Stimulated activated memory B cell treated with anti-CD40 and anti-IgM and Interleukin-4, amounts not matched to agents 10 μg/mL and 1 μg/mL and 100 μg/mL, for 72 hours (primary cell): Measurements from ENCODE around the gene ARPC4.

Source experiments
- ATAC-seq: fragments of 150-1000 bp; cut with Tn5 transposase; 2 replicates; pipeline ENCODE4 v1.10.0; 2021
- H3K27ac Mint-ChIP-seq: one replicate; pipeline ENCODE4 v1.8.0; 2022; ENCODE audit warnings: mild to moderate bottlenecking, mixed read lengths
- H3K27me3 Mint-ChIP-seq: one replicate; pipeline ENCODE4 v1.8.0; 2022; ENCODE audit warnings: mixed read lengths
- H3K36me3 Mint-ChIP-seq: one replicate; pipeline ENCODE4 v1.8.0; 2022; ENCODE audit warnings: mixed read lengths
- H3K4me1 Mint-ChIP-seq: one replicate; pipeline ENCODE4 v1.8.0; 2022; ENCODE audit warnings: mixed read lengths
- H3K4me3 Mint-ChIP-seq: one replicate; pipeline ENCODE4 v1.8.0; 2022; ENCODE audit warnings: mild to moderate bottlenecking, moderate library complexity, mixed read lengths
- H3K9me3 Mint-ChIP-seq: one replicate; pipeline ENCODE4 v1.8.0; 2022; ENCODE audit warnings: mixed read lengths

ARPC4 gene

DNA sequence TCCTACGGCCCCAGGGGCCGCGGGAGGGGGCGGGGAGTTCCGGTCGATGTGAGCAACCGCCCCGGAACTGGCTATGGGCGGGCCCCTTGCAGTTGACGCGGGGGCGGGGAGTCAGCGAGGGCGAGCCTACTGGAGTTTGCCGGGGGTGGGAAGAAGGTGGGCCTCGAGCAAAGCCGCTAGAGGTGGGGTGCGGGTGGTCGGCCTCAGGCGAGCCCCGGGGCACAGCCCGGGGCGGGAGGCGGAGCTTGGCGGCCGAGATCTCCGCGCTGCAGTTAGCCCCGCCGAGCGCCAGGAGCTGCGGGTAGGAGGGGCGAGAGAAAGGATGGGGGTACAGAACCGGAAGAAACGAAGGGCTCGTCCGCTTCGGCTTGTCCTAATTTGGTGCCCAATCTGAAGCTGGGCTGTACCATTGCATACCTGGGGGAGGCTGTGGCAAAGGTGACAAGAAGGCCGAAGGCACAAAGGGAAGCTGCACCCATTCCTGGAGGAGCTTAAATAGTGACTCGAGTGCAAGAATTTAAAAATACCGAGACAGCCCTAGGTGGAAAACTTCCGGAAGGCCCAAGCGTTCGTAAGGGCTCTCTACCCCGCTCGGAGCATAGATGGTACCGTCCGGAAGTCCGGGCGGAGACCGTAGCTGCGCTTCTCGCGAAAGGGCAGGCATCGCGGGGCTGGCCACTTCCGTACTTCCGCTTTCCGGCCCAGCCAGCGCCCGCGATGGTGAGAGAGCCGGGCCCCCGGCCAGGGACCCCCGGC is at the start of gene ARPC4, which contains the start of gene TADA3:
ARPC4 (plus strand) TSS at position 678 of the 756 bp plus-strand sequence; CDS start at position 718, 40 bp downstream.
TADA3 (minus strand) TSS at position 69 of the 756 bp plus-strand sequence. CDS start 1,007 bp downstream, outside the sequence.
- H3K4me3 Mint-ChIP-seq, result peak within 1 kb of the TSS; percentile 91
- H3K27me3 Mint-ChIP-seq, result no peaks in the 10 kb centered on the region
- no peaks in the 10 kb centered on the region for H3K9me3 Mint-ChIP-seq
- ATAC-seq, result peak; percentile 90
- peak within 1 kb of the TSS; percentile 100 for H3K27ac Mint-ChIP-seq
- peaks cover 66% of the 10 kb centered on the region for H3K4me1 Mint-ChIP-seq
- peaks cover 65% of the 10 kb centered on the region for H3K36me3 Mint-ChIP-seq

DNA sequence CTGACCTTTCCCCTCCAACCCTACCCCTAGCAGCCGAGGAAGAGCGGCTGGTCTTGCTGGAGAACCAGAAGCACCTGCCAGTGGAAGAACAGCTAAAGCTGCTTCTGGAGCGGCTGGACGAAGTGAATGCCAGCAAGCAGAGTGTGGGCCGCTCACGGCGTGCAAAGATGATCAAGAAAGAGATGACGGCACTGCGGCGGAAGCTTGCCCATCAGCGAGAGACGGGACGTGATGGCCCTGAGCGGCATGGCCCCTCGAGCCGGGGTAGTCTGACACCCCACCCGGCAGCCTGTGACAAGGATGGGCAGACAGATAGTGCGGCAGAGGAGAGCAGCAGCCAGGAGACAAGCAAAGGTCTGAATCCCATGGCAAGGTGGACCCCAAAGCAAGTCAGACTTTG is 49.3 kb upstream of the ARPC4 start:
- Mint-ChIP-seq H3K9me3 (no peaks in the 10 kb centered on the region), H3K27me3 (no peaks in the 10 kb centered on the region), H3K27ac (no peak overlapping the region), H3K4me1 (peaks cover 19% of the 10 kb centered on the region), H3K36me3 (peaks cover 87% of the 10 kb centered on the region), H3K4me3 (no peak overlapping the region)
- ATAC-seq, result no peak

DNA sequence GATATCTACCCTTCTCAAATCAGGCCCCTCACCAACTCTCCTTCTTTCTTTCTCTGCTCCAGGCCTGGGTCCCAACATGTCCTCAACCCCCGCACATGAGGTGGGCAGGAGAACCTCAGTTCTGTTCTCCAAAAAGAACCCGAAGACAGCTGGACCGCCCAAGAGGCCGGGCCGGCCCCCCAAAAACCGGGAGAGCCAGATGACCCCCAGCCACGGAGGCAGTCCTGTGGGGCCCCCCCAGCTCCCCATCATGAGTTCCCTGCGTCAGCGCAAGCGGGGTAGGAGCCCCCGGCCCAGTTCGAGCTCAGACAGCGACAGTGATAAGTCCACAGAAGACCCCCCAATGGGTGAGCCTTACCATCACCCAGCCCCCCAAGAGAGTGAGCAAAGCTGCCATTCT is 48.7 kb upstream of the ARPC4 start:
- Mint-ChIP-seq H3K9me3 (no peaks in the 10 kb centered on the region), H3K27me3 (no peaks in the 10 kb centered on the region), H3K4me1 (peaks cover 25% of the 10 kb centered on the region), H3K27ac (no peak overlapping the region), H3K36me3 (peaks cover 82% of the 10 kb centered on the region), H3K4me3 (no peak overlapping the region)
- ATAC-seq, result no peak

DNA sequence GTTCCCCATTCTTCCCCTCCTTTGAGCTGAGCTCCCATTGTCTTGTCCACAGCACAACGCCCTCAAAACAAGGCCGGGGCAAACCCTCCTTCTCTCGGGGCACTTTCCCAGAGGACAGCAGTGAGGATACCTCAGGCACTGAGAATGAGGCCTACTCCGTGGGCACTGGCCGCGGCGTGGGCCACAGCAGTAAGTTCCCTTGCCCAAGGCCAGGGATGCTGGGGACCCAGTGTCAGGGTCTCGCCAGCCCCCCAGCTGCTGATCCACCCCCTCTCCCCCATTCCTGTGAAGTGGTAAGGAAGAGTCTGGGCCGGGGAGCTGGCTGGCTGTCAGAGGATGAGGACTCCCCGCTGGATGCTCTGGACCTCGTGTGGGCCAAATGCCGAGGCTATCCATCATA is 47.4 kb upstream of the ARPC4 start:
- Mint-ChIP-seq H3K36me3 (peaks cover 70% of the 10 kb centered on the region), H3K9me3 (no peaks in the 10 kb centered on the region), H3K27ac (no peak overlapping the region), H3K27me3 (no peaks in the 10 kb centered on the region), H3K4me3 (no peak overlapping the region), H3K4me1 (peaks cover 34% of the 10 kb centered on the region)
- ATAC-seq, result no peak

DNA sequence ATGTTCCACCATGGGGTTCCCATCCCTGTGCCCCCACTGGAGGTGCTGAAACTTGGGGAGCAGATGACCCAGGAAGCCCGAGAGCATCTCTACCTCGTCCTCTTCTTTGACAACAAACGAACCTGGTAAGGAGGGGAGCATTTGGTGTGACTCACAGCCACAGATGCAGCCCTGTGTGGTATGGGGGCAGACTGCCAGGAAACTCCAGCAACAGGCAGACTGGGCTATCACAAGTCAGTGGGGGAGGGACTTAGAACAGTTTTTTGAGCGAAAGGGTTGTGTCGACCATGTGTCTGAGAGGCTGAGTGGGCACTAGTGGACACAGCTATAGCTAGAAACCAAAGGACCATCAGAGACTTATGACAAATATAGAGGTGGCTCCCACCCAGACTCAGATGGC is 46.6 kb upstream of the ARPC4 start:
- Mint-ChIP-seq H3K9me3 (no peaks in the 10 kb centered on the region), H3K27me3 (no peaks in the 10 kb centered on the region), H3K4me1 (peaks cover 43% of the 10 kb centered on the region), H3K4me3 (no peak overlapping the region), H3K27ac (no peak overlapping the region), H3K36me3 (peaks cover 62% of the 10 kb centered on the region)
- ATAC-seq, result no peak

DNA sequence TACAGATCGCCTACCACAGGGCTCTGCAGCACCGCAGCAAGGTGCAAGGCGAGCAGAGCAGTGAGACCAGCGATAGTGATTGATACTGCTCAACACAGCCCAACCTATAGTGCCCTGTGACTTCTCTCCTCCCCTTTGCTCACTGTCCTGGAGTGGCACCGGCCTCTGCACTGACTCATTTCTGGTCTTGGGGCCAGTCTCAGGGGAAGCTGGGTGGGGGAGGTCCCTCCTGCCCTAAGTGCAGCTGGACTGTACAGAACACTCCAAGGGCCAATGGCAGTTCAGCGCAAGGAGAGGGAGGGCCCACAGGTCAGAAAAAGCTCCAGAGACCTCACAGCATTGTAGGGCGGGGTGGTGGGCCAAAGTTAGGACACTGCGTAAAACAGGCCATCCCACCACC is 45.6 kb upstream of the ARPC4 start:
- Mint-ChIP-seq H3K36me3 (peaks cover 59% of the 10 kb centered on the region), H3K27ac (no peak overlapping the region), H3K9me3 (no peaks in the 10 kb centered on the region), H3K4me1 (peaks cover 52% of the 10 kb centered on the region), H3K4me3 (no peak overlapping the region), H3K27me3 (no peaks in the 10 kb centered on the region)
- no peak for ATAC-seq

DNA sequence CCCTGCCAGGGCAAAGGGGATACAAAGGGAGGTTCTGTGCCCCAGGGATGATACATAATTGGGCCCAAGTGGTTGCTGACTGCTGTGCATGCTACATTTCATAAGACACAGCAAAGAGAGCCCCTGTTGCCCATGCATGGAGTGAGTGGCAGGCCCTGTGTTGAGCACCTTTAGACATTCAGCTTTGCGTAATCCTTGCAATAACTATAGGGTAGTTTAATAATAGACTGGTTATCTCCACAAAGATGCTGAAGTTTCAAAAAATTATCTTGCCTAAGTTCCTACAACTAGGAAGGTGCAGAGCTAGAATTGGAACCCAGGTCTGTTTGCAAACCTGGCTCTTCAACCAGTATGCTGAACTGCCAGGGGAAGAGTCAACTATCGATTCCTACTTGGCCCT is 44.9 kb upstream of the ARPC4 start:
- Mint-ChIP-seq H3K27me3 (no peaks in the 10 kb centered on the region), H3K9me3 (no peaks in the 10 kb centered on the region), H3K4me1 (peaks cover 58% of the 10 kb centered on the region), H3K4me3 (no peak overlapping the region), H3K27ac (no peak overlapping the region), H3K36me3 (peaks cover 58% of the 10 kb centered on the region)
- ATAC-seq, result no peak

DNA sequence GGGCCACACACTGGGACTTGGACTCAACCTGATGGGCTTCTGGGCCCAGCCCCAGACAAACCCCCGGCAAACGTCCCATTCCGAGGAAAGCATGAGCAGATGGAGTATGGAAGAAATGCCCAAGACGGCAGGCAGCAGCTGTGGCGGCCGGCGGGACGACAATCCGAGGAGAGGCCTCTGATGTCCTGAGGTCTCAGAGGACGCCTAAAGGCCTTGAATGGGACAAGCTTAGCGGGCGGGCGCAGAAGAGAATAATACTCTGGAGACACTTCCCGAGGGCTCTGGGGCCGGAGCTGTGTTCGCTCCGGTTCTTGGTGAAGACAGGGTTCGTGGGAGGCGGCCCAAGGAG is 43.6 kb upstream of the ARPC4 start:
- Mint-ChIP-seq H3K27ac (peak overlapping the region; percentile 85), H3K4me1 (peaks cover 60% of the 10 kb centered on the region), H3K4me3 (peak overlapping the region; percentile 87), H3K27me3 (no peaks in the 10 kb centered on the region), H3K9me3 (no peaks in the 10 kb centered on the region), H3K36me3 (peaks cover 55% of the 10 kb centered on the region)
- no peak for ATAC-seq

DNA sequence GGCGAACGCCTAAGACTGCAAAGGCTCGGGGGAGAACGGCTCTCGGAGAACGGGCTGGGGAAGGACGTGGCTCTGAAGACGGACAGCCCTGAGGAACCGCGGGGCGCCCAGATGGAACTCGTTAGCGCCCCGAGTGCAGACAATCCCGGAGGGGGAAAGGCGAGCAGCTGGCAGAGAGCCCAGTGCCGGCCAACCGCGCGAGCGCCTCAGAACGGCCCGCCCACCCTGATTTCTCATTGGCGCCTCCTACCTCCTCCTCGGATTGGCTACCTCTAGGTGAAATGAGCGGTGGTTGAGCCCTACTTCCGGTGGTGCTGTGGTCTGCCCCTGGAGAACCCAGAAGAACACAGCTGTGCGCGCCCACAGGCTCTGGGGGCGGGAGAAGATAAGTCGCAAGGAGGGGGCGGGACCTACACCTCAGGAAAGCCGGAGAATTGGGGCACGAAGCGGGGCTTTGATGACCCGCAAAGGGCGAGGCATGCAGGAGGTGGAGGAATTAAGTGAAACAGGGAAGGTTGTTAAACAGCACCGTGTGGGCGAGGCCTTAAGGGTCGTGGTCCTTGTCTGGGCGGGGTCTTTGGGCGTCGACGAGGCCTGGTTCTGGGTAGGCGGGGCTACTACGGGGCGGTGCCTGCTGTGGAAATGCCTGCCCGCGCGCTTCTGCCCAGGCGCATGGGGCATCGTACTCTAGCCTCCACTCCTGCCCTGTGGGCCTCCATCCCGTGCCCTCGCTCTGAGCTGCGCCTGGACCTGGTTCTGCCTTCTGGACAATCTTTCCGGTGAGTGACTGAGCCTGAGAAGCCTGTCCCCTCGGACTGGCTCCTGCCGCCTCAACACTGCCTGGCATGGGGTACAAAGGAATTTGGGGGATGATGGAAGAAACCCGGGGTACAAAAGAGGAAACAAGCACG is 43.0 kb upstream of the ARPC4 start, which contains the start of gene OGG1:
OGG1 (plus strand) TSS at position 308 of the 911 bp plus-strand sequence; CDS start at position 643, 335 bp downstream.
- Mint-ChIP-seq H3K27me3 (no peaks in the 10 kb centered on the region), H3K27ac (peak within 1 kb of the TSS; percentile 85), H3K4me1 (peaks cover 66% of the 10 kb centered on the region), H3K4me3 (peak within 1 kb of the TSS; percentile 87), H3K36me3 (peaks cover 55% of the 10 kb centered on the region), H3K9me3 (no peaks in the 10 kb centered on the region)
- peak; percentile 96 for ATAC-seq

DNA sequence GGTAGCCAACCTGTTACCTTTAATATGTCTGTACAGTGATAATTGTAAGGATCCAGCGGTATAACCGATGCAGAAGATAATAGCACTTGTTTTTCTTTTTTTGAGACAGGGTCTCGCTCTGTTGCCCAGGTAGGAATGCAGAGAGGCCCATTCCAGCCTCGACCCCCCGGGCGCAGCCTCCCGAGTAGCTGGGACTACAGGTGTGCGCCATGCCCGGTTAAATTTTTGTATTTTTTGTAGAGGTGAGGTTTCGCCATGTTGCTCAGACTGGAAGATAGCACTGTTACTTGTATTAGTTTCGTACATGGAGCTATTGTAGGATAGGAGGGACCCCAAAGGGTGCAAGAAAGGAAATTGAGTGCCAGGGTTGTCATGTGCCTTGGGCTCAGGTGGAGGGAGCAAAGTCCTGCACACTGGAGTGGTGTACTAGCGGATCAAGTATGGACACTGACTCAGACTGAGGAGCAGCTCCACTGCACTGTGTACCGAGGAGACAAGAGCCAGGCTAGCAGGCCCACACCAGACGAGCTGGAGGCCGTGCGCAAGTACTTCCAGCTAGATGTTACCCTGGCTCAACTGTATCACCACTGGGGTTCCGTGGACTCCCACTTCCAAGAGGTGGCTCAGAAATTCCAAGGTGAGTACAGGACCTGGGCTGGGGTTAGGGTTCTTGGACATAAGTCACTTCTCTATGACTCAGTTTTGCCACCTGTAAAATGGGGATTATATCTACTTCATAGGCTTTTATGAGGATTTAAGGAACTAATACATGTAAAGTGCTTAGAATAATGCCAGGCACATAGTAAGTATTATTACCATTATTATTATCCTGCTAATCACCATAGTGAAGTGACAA is 42.1 kb upstream of the ARPC4 start:
- H3K27me3 Mint-ChIP-seq, result no peaks in the 10 kb centered on the region
- peaks cover 49% of the 10 kb centered on the region for H3K36me3 Mint-ChIP-seq
- no peaks in the 10 kb centered on the region for H3K9me3 Mint-ChIP-seq
- no peak for ATAC-seq
- peak overlapping the region; percentile 87 for H3K4me3 Mint-ChIP-seq
- peak overlapping the region; percentile 85 for H3K27ac Mint-ChIP-seq
- peaks cover 68% of the 10 kb centered on the region for H3K4me1 Mint-ChIP-seq

DNA sequence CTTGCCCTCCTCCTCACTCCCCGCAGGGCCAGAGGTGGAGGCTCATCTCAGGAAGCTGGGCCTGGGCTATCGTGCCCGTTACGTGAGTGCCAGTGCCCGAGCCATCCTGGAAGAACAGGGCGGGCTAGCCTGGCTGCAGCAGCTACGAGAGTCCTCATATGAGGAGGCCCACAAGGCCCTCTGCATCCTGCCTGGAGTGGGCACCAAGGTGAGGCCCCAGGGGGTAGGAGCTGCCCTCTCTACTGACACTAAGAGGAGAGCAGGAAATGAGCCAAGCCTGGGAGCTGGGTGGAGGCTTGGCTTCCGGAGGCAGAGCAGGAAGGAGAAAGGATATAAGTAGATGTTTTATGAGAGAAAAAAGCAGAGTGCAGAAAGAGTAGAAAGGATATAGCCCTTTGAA is 38.2 kb upstream of the ARPC4 start:
- Mint-ChIP-seq H3K36me3 (peaks cover 65% of the 10 kb centered on the region), H3K4me3 (no peak overlapping the region), H3K27me3 (no peaks in the 10 kb centered on the region), H3K9me3 (no peaks in the 10 kb centered on the region), H3K4me1 (peaks cover 38% of the 10 kb centered on the region), H3K27ac (no peak overlapping the region)
- no peak for ATAC-seq

DNA sequence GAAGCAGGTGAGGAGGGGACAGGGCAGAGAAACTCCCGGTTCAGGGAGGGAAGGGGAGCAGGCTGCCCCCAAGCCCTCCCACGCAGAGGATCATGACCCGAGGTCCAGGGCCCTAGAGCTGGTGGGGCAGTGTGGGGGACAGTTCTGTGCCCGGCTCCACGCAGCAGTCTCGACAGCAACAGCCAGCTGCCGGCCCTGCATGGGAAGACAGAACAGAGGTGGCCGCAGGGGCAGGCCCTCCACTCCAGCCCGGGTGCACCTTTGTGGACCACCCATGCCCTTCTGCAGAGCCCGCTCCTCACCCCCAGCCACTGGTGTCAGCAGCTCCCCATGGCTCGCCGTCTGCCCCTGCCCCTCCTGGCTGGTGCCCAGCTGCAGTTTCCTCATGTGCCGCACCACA is 35.5 kb upstream of the ARPC4 start:
- peaks cover 76% of the 10 kb centered on the region for H3K36me3 Mint-ChIP-seq
- H3K4me1 Mint-ChIP-seq, result peaks cover 15% of the 10 kb centered on the region
- no peak overlapping the region for H3K27ac Mint-ChIP-seq
- H3K4me3 Mint-ChIP-seq, result no peak overlapping the region
- no peaks in the 10 kb centered on the region for H3K27me3 Mint-ChIP-seq
- ATAC-seq, result no peak
- H3K9me3 Mint-ChIP-seq, result no peaks in the 10 kb centered on the region

DNA sequence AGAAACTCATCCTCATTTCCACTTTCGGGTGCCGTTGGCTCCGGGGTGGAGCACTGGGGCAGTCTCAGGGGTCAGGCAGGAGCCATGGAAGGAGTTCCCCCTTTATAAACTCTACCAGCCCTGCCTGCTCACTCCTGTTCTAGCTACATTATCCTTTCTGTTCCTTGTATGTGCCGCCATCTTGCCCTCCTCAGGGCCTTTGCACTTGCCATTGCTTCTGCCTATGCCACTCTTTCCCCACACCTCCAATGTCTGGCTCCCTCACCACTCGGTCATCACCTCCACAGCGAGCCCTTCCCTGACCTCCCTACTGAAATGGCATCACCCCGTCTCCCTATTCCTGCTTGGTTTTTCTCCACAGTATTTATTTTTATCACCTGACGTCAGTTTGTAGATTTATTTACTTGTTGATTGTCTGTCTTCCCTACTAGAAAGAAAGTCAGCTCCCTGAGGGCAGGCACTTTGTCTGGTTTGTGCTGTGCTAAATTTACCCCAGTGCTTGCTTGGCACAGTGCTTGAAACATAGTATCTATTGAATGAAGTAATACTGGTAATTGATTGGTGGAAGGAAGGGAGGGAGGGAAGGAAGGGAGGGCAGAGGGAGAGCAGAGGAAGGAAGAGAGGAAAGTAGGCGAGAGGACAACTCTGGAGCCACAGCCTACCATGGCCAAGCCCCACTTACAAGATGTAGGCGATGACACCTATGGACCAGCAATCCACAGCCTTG is 31.9 kb upstream of the ARPC4 start:
- ATAC-seq, result no peak
- Mint-ChIP-seq H3K4me3 (no peak overlapping the region), H3K36me3 (peaks cover 58% of the 10 kb centered on the region), H3K9me3 (no peaks in the 10 kb centered on the region), H3K27ac (no peak overlapping the region), H3K4me1 (no peaks in the 10 kb centered on the region), H3K27me3 (no peaks in the 10 kb centered on the region)

DNA sequence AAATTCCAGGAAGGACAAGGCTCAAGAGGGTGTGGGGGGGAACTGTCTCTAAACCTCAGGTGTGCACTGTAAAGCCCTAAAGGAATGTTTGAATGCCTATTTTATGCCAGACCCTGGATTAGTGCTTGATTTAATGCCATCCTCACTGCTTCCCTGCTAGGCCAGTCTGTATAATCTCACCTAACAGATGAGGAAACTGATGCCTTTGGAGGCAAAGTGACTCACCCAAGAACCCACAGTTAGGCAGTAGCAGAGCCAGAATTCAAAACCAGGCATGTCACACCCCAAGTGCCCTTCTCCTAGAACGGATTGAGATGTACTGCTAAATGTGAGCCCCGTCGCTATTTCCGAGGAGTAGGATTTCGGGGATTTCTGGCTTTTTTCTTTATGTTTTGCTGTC is 31.0 kb upstream of the ARPC4 start:
- Mint-ChIP-seq H3K4me3 (no peak overlapping the region), H3K9me3 (no peaks in the 10 kb centered on the region), H3K4me1 (no peaks in the 10 kb centered on the region), H3K27ac (no peak overlapping the region), H3K27me3 (no peaks in the 10 kb centered on the region), H3K36me3 (peaks cover 49% of the 10 kb centered on the region)
- ATAC-seq, result no peak
